ENCODE data around the gene ABHD8.

ABHD8 gene

GRCh38 chr19:17306285-17306714, 3.1 kb upstream of the ABHD8 start:
- TF ChIP-seq CTCF (IDR thresholded peaks at IDR 0.05) (no peak), ZFX (IDR thresholded peaks at IDR 0.05; ENCODE audit: borderline replicate concordance) (no peak)
- H3K27ac ChIP-seq = peak overlapping the region; percentile 97

- TF ChIP-seq ZFX (IDR thresholded peaks at IDR 0.05; ENCODE audit: borderline replicate concordance) (no peak), CTCF (IDR thresholded peaks at IDR 0.05) (peak; percentile 95)
These were observed 2.5 kb upstream of the ABHD8 start, which contains the start of gene MRPL34 for GRCh38 chr19:17305517-17306284. MRPL34 (plus strand) TSS chr19:17305872; CDS start chr19:17305893, 21 bp downstream.

GRCh38 chr19:17305216-17305516, 1.9 kb upstream of the ABHD8 start:
- TF ChIP-seq ZFX (IDR thresholded peaks at IDR 0.05; ENCODE audit: borderline replicate concordance) (no peak), CTCF (IDR thresholded peaks at IDR 0.05) (no peak)
- peak overlapping the region; percentile 97 for H3K27ac ChIP-seq

More at GRCh38 chr19:17305517-17306284, 2.5 kb upstream of the ABHD8 start, which contains the start of gene MRPL34:
- H3K27ac ChIP-seq = peak within 1 kb of the TSS; percentile 97

- H3K27ac ChIP-seq = peak overlapping the region; percentile 97
- no peak for TF ChIP-seq CTCF (IDR thresholded peaks at IDR 0.05)
- TF ChIP-seq ZFX (IDR thresholded peaks at IDR 0.05; ENCODE audit: borderline replicate concordance) = no peak
These were observed 1.4 kb upstream of the ABHD8 start for GRCh38 chr19:17304386-17305215.

GRCh38 chr19:17303940-17304267, 679 bp upstream of the ABHD8 start:
- TF ChIP-seq CTCF (IDR thresholded peaks at IDR 0.05) (no peak), ZFX (IDR thresholded peaks at IDR 0.05; ENCODE audit: borderline replicate concordance) (no peak)
- peak overlapping the region; percentile 97; the same call in 1 of the 2 replicates for H3K27ac ChIP-seq

- TF ChIP-seq CTCF (IDR thresholded peaks at IDR 0.05) (no peak), ZFX (IDR thresholded peaks at IDR 0.05; ENCODE audit: borderline replicate concordance) (no peak)
- peak overlapping the region; percentile 27; the same call in 1 of the 2 replicates for H3K27ac ChIP-seq
These were observed 646 bp downstream of the ABHD8 start for GRCh38 chr19:17302391-17303166.

All from 22Rv1 (cell line).